ENCODE data around the gene ISM1.

The ISM1 gene

GRCh38 chr20:13271098-13271497 lies 50.0 kb downstream of the ISM1 start:
- TF ChIP-seq EZH2phosphoT487 (IDR thresholded peaks at IDR 0.05; ENCODE audit: low read length) = no peak
- TF ChIP-seq CTCF (IDR thresholded peaks at IDR 0.05; ENCODE audit: low read length) = no peak
- TF ChIP-seq EZH2 (optimal IDR thresholded peaks at IDR 0.05; ENCODE audit: low read depth, low read length) = no peak
- no peaks in the 10 kb centered on the region for H3K79me2 ChIP-seq (ENCODE audit: low read length)
- H3K4me2 ChIP-seq (ENCODE audit: low read depth, low read length) = no peak overlapping the region
- no peaks in the 10 kb centered on the region for H3K9me2 ChIP-seq (replicated peaks; ENCODE audit: insufficient read depth, low read length)
- no peaks in the 10 kb centered on the region for H3K27me3 ChIP-seq (replicated peaks; ENCODE audit: insufficient read depth, low read length)
- no peak overlapping the region for H3K27ac ChIP-seq (ENCODE audit: low read length)
- no peaks in the 10 kb centered on the region for H3K36me3 ChIP-seq (replicated peaks; ENCODE audit: insufficient read depth, low read length)
- no peaks in the 10 kb centered on the region for H4K20me1 ChIP-seq (ENCODE audit: insufficient read depth, low read length)
- no peak overlapping the region for H3K4me3 ChIP-seq (ENCODE audit: low read length)
- H3F3A ChIP-seq (ENCODE audit: insufficient read depth, low read length) = no peaks in the 10 kb centered on the region
- H2AFZ ChIP-seq (ENCODE audit: low read length) = no peak overlapping the region
- DNase-seq = no peak
- no peak overlapping the region for H3K9ac ChIP-seq (ENCODE audit: low read length)
- H3K9me3 ChIP-seq (replicated peaks; ENCODE audit: insufficient read depth, low read length) = no peaks in the 10 kb centered on the region
- H3K4me1 ChIP-seq (ENCODE audit: low read length) = no peaks in the 10 kb centered on the region

- no peak for TF ChIP-seq EZH2 (optimal IDR thresholded peaks at IDR 0.05; ENCODE audit: low read depth, low read length)
- TF ChIP-seq CTCF (IDR thresholded peaks at IDR 0.05; ENCODE audit: low read length) = no peak
- no peak for TF ChIP-seq EZH2phosphoT487 (IDR thresholded peaks at IDR 0.05; ENCODE audit: low read length)
- Histone ChIP-seq H3K9me3 (replicated peaks; ENCODE audit: insufficient read depth, low read length) (no peaks in the 10 kb centered on the region), H4K20me1 (ENCODE audit: insufficient read depth, low read length) (no peaks in the 10 kb centered on the region), H2AFZ (ENCODE audit: low read length) (no peak overlapping the region), H3K36me3 (replicated peaks; ENCODE audit: insufficient read depth, low read length) (no peaks in the 10 kb centered on the region), H3K4me1 (ENCODE audit: low read length) (no peaks in the 10 kb centered on the region), H3K4me2 (ENCODE audit: low read depth, low read length) (no peak overlapping the region), H3K79me2 (ENCODE audit: low read length) (no peaks in the 10 kb centered on the region), H3K9me2 (replicated peaks; ENCODE audit: insufficient read depth, low read length) (no peaks in the 10 kb centered on the region), H3K4me3 (ENCODE audit: low read length) (no peak overlapping the region), H3K9ac (ENCODE audit: low read length) (no peak overlapping the region), H3F3A (ENCODE audit: insufficient read depth, low read length) (no peaks in the 10 kb centered on the region), H3K27me3 (replicated peaks; ENCODE audit: insufficient read depth, low read length) (no peaks in the 10 kb centered on the region), H3K27ac (ENCODE audit: low read length) (no peak overlapping the region)
- no peak for DNase-seq
Measured at GRCh38 chr20:13271977-13272975, 51.2 kb downstream of the ISM1 start.

- TF ChIP-seq EZH2 (optimal IDR thresholded peaks at IDR 0.05; ENCODE audit: low read depth, low read length) (no peak), CTCF (IDR thresholded peaks at IDR 0.05; ENCODE audit: low read length) (no peak), EZH2phosphoT487 (IDR thresholded peaks at IDR 0.05; ENCODE audit: low read length) (no peak)
- Histone ChIP-seq H3K9ac (ENCODE audit: low read length) (no peak overlapping the region), H3K4me3 (ENCODE audit: low read length) (no peak overlapping the region)
Measured at GRCh38 chr20:13274275-13274861, 53.3 kb downstream of the ISM1 start.

More at GRCh38 chr20:13274275-13274861, 53.3 kb downstream of the ISM1 start:
- Histone ChIP-seq H2AFZ (ENCODE audit: low read length) (no peak overlapping the region), H4K20me1 (ENCODE audit: insufficient read depth, low read length) (no peaks in the 10 kb centered on the region), H3K9me2 (replicated peaks; ENCODE audit: insufficient read depth, low read length) (no peaks in the 10 kb centered on the region), H3K79me2 (ENCODE audit: low read length) (no peaks in the 10 kb centered on the region), H3K27ac (ENCODE audit: low read length) (no peak overlapping the region), H3K4me2 (ENCODE audit: low read depth, low read length) (no peak overlapping the region), H3K9me3 (replicated peaks; ENCODE audit: insufficient read depth, low read length) (no peaks in the 10 kb centered on the region), H3K4me1 (ENCODE audit: low read length) (no peaks in the 10 kb centered on the region), H3K27me3 (replicated peaks; ENCODE audit: insufficient read depth, low read length) (no peaks in the 10 kb centered on the region), H3F3A (ENCODE audit: insufficient read depth, low read length) (no peaks in the 10 kb centered on the region), H3K36me3 (replicated peaks; ENCODE audit: insufficient read depth, low read length) (no peaks in the 10 kb centered on the region)
- DNase-seq = no peak

All from MM.1S (cell line).